ENCODE results near the gene ZCCHC14.

Gene ZCCHC14

GRCh38 chr16:87457061-87457611 is 35.7 kb downstream of the ZCCHC14 start:
- H3K27ac ChIP-seq (replicated peaks) = no peak overlapping the region

GRCh38 chr16:87454391-87454790 is 38.4 kb downstream of the ZCCHC14 start:
- Histone ChIP-seq H3K27me3 (ENCODE audit: insufficient read depth, poor library complexity, severe bottlenecking) (no peaks in the 10 kb centered on the region), H3K4me3 (replicated peaks; ENCODE audit: insufficient read depth, low read length) (no peak overlapping the region), H3K27ac (replicated peaks) (no peak overlapping the region)
- TF ChIP-seq GABPA (IDR thresholded peaks at IDR 0.05; ENCODE audit: low read depth) (no peak), SPI1 (IDR thresholded peaks at IDR 0.05; ENCODE audit: borderline replicate concordance, low read depth) (no peak), REST (IDR thresholded peaks at IDR 0.05; ENCODE audit: insufficient replicate concordance, low read depth) (no peak), POLR2AphosphoS5 (IDR thresholded peaks at IDR 0.05; ENCODE audit: low read depth) (no peak), CTCF (IDR thresholded peaks at IDR 0.05; ENCODE audit: insufficient read depth, low read length) (no peak)
- DNase-seq (ENCODE audit: low read depth in 1 of 2, low spot score in 1 of 2) = no peak

More at GRCh38 chr16:87457061-87457611, 35.7 kb downstream of the ZCCHC14 start:
- no peak overlapping the region for H3K4me3 ChIP-seq (replicated peaks; ENCODE audit: insufficient read depth, low read length)
- TF ChIP-seq REST (IDR thresholded peaks at IDR 0.05; ENCODE audit: insufficient replicate concordance, low read depth) = no peak
- no peak for TF ChIP-seq SPI1 (IDR thresholded peaks at IDR 0.05; ENCODE audit: borderline replicate concordance, low read depth)
- TF ChIP-seq POLR2AphosphoS5 (IDR thresholded peaks at IDR 0.05; ENCODE audit: low read depth) = no peak
- no peak for TF ChIP-seq GABPA (IDR thresholded peaks at IDR 0.05; ENCODE audit: low read depth)
- no peak for TF ChIP-seq CTCF (IDR thresholded peaks at IDR 0.05; ENCODE audit: insufficient read depth, low read length)
- no peak for DNase-seq (ENCODE audit: low read depth in 1 of 2, low spot score in 1 of 2)
- H3K27me3 ChIP-seq (ENCODE audit: insufficient read depth, poor library complexity, severe bottlenecking) = no peaks in the 10 kb centered on the region

- no peak overlapping the region for H3K27ac ChIP-seq (replicated peaks)
- DNase-seq (ENCODE audit: low read depth in 1 of 2, low spot score in 1 of 2) = no peak
- H3K4me3 ChIP-seq (replicated peaks; ENCODE audit: insufficient read depth, low read length) = no peak overlapping the region
- H3K27me3 ChIP-seq (ENCODE audit: insufficient read depth, poor library complexity, severe bottlenecking) = no peaks in the 10 kb centered on the region
- TF ChIP-seq GABPA (IDR thresholded peaks at IDR 0.05; ENCODE audit: low read depth) (no peak), SPI1 (IDR thresholded peaks at IDR 0.05; ENCODE audit: borderline replicate concordance, low read depth) (no peak), REST (IDR thresholded peaks at IDR 0.05; ENCODE audit: insufficient replicate concordance, low read depth) (no peak), POLR2AphosphoS5 (IDR thresholded peaks at IDR 0.05; ENCODE audit: low read depth) (no peak), CTCF (IDR thresholded peaks at IDR 0.05; ENCODE audit: insufficient read depth, low read length) (no peak)
Observed at GRCh38 chr16:87453326-87453725, 39.5 kb downstream of the ZCCHC14 start.
